Right lobe of liver (tissue), 4 donors: ENCODE data around the gene PRDM15.

Experiments used
- POLR2A ChIP-seq: fragments of 450-650 bp; IDR thresholded peaks from one replicate; pipeline ENCODE4 v1.6.1; 2017; ENCODE audit warnings: antibody characterized with exemption, mild to moderate bottlenecking
- TF ChIP-seq, protein P1 (sequence below), 4 donors: fragments of 200-600 bp in 3 of 4; fragments of 450-650 bp in 1 of 4; IDR thresholded peaks; one replicate each; pipeline versions ENCODE4 v1.5.1 to v1.8.0; 2016 to 2022; ENCODE audit warnings: antibody characterized with exemption in 4 of 4, mild to moderate bottlenecking in 2 of 4
- donor health status: DM: no; HTN: no; CAD: no.
- donor health status: DM: no; HTN: no; CAD: no.
- donor health status: DM: no; HTN: yes; CAD: no.

DNA sequence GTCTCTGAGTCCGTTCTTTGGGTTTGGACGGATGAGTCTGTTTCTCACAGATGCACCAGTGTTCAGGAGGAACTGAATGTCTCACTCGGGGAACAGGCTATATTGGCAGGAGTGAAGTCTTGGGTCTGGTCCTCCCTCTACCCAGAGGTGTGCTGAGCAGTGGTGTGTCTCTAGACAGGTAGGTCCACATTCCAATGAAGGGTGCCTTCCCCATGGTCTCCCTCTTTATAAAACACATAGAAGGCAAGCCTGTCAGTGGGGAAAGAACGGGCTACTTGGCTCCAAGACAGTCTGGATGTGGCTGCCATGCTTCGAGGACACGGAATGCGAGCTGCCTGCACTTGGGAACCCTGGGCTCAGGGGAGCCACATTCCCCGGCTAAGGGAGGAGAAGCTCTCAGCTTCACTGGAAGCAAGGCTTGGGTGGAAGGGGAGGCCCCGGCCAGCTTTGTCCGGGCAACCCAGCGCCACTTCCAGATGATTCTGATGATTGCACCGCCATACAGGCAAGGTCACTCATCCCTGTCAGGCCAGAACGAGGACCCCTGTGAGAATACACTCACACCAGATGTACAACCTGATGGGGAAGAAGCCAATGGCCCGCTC lies 82.6 kb downstream of the PRDM15 start:
- TF ChIP-seq, protein P1, sequence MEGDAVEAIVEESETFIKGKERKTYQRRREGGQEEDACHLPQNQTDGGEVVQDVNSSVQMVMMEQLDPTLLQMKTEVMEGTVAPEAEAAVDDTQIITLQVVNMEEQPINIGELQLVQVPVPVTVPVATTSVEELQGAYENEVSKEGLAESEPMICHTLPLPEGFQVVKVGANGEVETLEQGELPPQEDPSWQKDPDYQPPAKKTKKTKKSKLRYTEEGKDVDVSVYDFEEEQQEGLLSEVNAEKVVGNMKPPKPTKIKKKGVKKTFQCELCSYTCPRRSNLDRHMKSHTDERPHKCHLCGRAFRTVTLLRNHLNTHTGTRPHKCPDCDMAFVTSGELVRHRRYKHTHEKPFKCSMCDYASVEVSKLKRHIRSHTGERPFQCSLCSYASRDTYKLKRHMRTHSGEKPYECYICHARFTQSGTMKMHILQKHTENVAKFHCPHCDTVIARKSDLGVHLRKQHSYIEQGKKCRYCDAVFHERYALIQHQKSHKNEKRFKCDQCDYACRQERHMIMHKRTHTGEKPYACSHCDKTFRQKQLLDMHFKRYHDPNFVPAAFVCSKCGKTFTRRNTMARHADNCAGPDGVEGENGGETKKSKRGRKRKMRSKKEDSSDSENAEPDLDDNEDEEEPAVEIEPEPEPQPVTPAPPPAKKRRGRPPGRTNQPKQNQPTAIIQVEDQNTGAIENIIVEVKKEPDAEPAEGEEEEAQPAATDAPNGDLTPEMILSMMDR (IDR thresholded peaks at IDR 0.05) = no peak
- no peak for TF ChIP-seq POLR2A
